ENCODE data around the gene SS18L1. TPM values are rescaled to one million over a fixed set of nuclear protein-coding genes. Genes with fewer than 3 reads are reported as not detected.

Gene SS18L1
- total and polyA plus RNA-seq, 10 of the 15 experiments (the other 5 are each of a cell fraction or from before 2014, with no cell fraction given) = 1.8 to 20.0 (median 6.6) TPM

DNA sequence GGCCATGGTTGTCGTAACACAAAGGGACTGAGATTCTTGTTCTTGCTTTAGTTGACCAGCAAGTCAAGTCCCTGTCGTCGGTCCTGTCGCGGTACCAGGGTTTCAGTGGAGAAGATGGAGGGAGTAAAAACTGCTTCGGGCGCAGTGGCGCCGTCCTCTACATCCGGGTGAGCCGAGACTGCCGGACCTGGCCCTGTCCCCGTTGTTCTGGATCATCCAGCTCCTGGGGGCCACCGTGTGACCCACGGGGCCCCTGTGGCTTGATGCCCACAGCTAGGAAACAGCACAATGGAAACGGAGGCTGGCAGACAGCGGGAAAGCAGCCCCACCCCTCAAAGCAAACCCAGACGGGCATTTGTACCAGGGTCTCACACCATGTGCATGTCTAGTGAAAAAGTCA, 54.2 kb downstream of the SS18L1 start (continued):
- TF ChIP-seq, protein P1, sequence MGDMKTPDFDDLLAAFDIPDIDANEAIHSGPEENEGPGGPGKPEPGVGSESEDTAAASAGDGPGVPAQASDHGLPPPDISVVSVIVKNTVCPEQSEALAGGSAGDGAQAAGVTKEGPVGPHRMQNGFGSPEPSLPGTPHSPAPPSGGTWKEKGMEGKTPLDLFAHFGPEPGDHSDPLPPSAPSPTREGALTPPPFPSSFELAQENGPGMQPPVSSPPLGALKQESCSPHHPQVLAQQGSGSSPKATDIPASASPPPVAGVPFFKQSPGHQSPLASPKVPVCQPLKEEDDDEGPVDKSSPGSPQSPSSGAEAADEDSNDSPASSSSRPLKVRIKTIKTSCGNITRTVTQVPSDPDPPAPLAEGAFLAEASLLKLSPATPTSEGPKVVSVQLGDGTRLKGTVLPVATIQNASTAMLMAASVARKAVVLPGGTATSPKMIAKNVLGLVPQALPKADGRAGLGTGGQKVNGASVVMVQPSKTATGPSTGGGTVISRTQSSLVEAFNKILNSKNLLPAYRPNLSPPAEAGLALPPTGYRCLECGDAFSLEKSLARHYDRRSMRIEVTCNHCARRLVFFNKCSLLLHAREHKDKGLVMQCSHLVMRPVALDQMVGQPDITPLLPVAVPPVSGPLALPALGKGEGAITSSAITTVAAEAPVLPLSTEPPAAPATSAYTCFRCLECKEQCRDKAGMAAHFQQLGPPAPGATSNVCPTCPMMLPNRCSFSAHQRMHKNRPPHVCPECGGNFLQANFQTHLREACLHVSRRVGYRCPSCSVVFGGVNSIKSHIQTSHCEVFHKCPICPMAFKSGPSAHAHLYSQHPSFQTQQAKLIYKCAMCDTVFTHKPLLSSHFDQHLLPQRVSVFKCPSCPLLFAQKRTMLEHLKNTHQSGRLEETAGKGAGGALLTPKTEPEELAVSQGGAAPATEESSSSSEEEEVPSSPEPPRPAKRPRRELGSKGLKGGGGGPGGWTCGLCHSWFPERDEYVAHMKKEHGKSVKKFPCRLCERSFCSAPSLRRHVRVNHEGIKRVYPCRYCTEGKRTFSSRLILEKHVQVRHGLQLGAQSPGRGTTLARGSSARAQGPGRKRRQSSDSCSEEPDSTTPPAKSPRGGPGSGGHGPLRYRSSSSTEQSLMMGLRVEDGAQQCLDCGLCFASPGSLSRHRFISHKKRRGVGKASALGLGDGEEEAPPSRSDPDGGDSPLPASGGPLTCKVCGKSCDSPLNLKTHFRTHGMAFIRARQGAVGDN (IDR thresholded peaks at IDR 0.05) = no peak
- TF ChIP-seq SREBF1 (IDR thresholded peaks at IDR 0.05; ENCODE audit: low read length) (no peak), ZNF274 (IDR thresholded peaks at IDR 0.05; ENCODE audit: insufficient read depth, insufficient read length) (no peak)

DNA sequence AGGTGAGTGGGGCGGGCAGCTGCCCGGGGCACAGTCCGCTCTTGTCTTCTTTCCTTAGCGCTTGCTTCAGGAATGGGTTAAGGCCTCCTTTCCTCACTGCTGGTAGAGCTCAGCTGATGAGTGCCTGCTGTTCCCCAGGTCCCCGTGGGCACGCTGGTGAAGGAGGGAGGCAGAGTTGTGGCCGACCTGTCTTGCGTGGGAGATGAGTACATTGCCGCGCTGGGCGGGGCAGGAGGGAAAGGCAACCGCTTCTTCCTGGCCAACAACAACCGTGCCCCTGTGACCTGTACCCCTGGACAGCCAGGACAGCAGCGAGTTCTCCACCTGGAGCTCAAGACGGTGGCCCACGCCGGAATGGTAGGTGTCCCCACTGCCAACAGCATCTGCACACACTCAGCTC, 54.9 kb downstream of the SS18L1 start:
- Histone ChIP-seq H3K27ac (ENCODE audit: control insufficient read depth, insufficient read depth) (no peak overlapping the region), H4K20me1 (ENCODE audit: control insufficient read depth, insufficient read depth) (no peaks in the 10 kb centered on the region), H3K9me3 (replicated peaks; ENCODE audit: control insufficient read depth, insufficient read depth, low read length) (no peaks in the 10 kb centered on the region), H3K36me3 (ENCODE audit: control insufficient read depth in 2 of 2, insufficient read depth in 2 of 2, low read length in 1 of 2) (peaks cover 16 to 27% of the 10 kb centered on the region in 2 experiments; a peak in 3 of 4 replicates), H3K4me1 (ENCODE audit: control insufficient read depth, insufficient read depth, low read length) (peaks cover 22% of the 10 kb centered on the region), H2AFZ (ENCODE audit: control insufficient read depth, low read depth, low read length) (no peak overlapping the region), H3K4me2 (ENCODE audit: control insufficient read depth, insufficient read depth) (no peak overlapping the region), H3K4me3 (no peak overlapping the region), H3K27me3 (replicated peaks in 1 of 2; ENCODE audit: control insufficient read depth in 2 of 2, insufficient read depth in 2 of 2, low read length in 1 of 2) (no peaks in the 10 kb centered on the region), H3K9ac (ENCODE audit: control insufficient read depth, insufficient read depth, low read length) (no peak overlapping the region), H3K79me2 (ENCODE audit: control insufficient read depth, insufficient read depth, low read length) (no peaks in the 10 kb centered on the region)
- intact Hi-C loops (cut with micrococcal nuclease; ENCODE audit: unreplicated experiment) = no loop called here
- WGBS (ENCODE audit: insufficient coverage, insufficient replicate concordance, low lambda C conversion rate, missing lambda C conversion rate) = 98% methylated on average over 17 of the region's 17 CpGs
- BruUV-seq (replicated peaks) = no TSS peak
- SMC1A ChIA-PET (ENCODE audit: uncharacterized antibody, unreplicated experiment) = no interaction called here
- no peak for ATAC-seq
- in situ Hi-C loops (cut with MboI) = no loop called here
- no peak for TF ChIP-seq ZNF274 (IDR thresholded peaks at IDR 0.05; ENCODE audit: insufficient read depth, insufficient read length)
- CTCF ChIA-PET = no interaction called here
- FAIRE-seq = no peak
- RAD21 ChIA-PET (ENCODE audit: unreplicated experiment) = no interaction called here
- POLR2A ChIA-PET = no interaction called here
- no peak for DNase-seq (ENCODE audit: low read depth, low spot score)
